Ecto neural progenitor cell (in vitro differentiated cells): ENCODE measurements around the gene SIGLEC14.

ENCODE experiments used
- DNase-seq: peaks from one replicate; pipeline ENCODE4 v3.0.0-alpha.2; 2018; ENCODE audit warnings: low spot score

SIGLEC14 gene

GRCh38 chr19:51614789-51615188, 31.8 kb downstream of the SIGLEC14 start:
- no peak for DNase-seq

- no peak for DNase-seq
These were observed 36.0 kb downstream of the SIGLEC14 start for GRCh38 chr19:51610576-51610975.

- peak; percentile 87 for DNase-seq
These were observed 38.6 kb downstream of the SIGLEC14 start for GRCh38 chr19:51607920-51608562.

GRCh38 chr19:51607077-51607476, 39.5 kb downstream of the SIGLEC14 start:
- DNase-seq = no peak

- no peak for DNase-seq
These were observed 44.3 kb downstream of the SIGLEC14 start for GRCh38 chr19:51602189-51602854.

GRCh38 chr19:51600940-51601580, 45.6 kb downstream of the SIGLEC14 start:
- no peak for DNase-seq

- no peak for DNase-seq
These were observed 47.5 kb downstream of the SIGLEC14 start for GRCh38 chr19:51599084-51599483.

GRCh38 chr19:51598159-51598915, 48.3 kb downstream of the SIGLEC14 start:
- no peak for DNase-seq

GRCh38 chr19:51595190-51596175, 51.1 kb downstream of the SIGLEC14 start:
- DNase-seq = no peak

GRCh38 chr19:51594774-51595109, 51.9 kb downstream of the SIGLEC14 start:
- DNase-seq = no peak

- peak; percentile 91 for DNase-seq
These were observed 52.5 kb downstream of the SIGLEC14 start for GRCh38 chr19:51593969-51594773.

- no peak for DNase-seq
These were observed 53.3 kb downstream of the SIGLEC14 start for GRCh38 chr19:51593138-51593890.
